ENCODE results near the gene PTPRJ.

PTPRJ gene

GRCh38 chr11:48096588-48097525 lies 116.5 kb downstream of the PTPRJ start:
- DNase-seq: no peak

- DNase-seq: no peak
Observed at GRCh38 chr11:48098024-48098423, 117.7 kb downstream of the PTPRJ start.

GRCh38 chr11:48099916-48100446 lies 119.6 kb downstream of the PTPRJ start:
- no peak for DNase-seq

- no peak for DNase-seq
Observed at GRCh38 chr11:48101044-48101733, 120.8 kb downstream of the PTPRJ start.

- no peak for DNase-seq
Observed at GRCh38 chr11:48101958-48102357, 121.6 kb downstream of the PTPRJ start.

- DNase-seq: no peak
Observed at GRCh38 chr11:48103621-48104567, 123.5 kb downstream of the PTPRJ start.

- DNase-seq: no peak
Observed at GRCh38 chr11:48104568-48104924, 124.2 kb downstream of the PTPRJ start.

GRCh38 chr11:48105096-48105990 lies 125.0 kb downstream of the PTPRJ start:
- no peak for DNase-seq

- no peak for DNase-seq
Observed at GRCh38 chr11:48106166-48106565, 125.8 kb downstream of the PTPRJ start.

GRCh38 chr11:48107188-48107704 lies 126.9 kb downstream of the PTPRJ start:
- DNase-seq: no peak

GRCh38 chr11:48108231-48109045 lies 128.1 kb downstream of the PTPRJ start:
- no peak for DNase-seq

GRCh38 chr11:48109046-48109666 lies 128.8 kb downstream of the PTPRJ start:
- no peak for DNase-seq

- no peak for DNase-seq
Observed at GRCh38 chr11:48110509-48110766, 130.1 kb downstream of the PTPRJ start.

GRCh38 chr11:48111891-48112290 lies 131.5 kb downstream of the PTPRJ start:
- DNase-seq: no peak

GRCh38 chr11:48114740-48115139 lies 134.4 kb downstream of the PTPRJ start:
- no peak for DNase-seq

GRCh38 chr11:48116437-48117228 lies 136.3 kb downstream of the PTPRJ start:
- no peak for DNase-seq

GRCh38 chr11:48122246-48122645 lies 141.9 kb downstream of the PTPRJ start:
- no peak for DNase-seq

- DNase-seq: no peak
Observed at GRCh38 chr11:48122656-48123055, 142.3 kb downstream of the PTPRJ start.

GRCh38 chr11:48123254-48123875 lies 143.0 kb downstream of the PTPRJ start:
- no peak for DNase-seq
